ENCODE data around the gene TPH1.
"Not testable (repeated sequence)": the region's sequence is repeated elsewhere in the genome, so short reads cannot be mapped to it uniquely, and the experiment has no call there.

The TPH1 gene

DNA sequence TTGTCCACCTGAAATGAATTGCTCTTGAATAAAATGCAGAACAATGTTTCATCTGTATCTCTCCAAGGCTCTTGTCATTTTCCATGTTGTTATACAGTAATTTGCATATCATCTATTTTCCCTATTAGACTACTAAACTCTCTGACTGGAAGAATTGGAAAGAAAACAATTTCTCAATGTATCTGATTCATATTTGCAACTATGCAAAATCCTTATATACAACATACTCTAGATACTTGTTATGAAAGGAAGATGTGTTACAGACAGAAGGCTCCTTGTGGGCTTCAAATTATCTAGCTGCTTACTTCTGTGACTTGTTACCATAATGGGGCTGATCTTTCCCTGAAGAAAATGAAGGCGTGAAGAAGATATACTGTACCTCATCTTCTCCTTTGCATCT is 23.6 kb downstream of the TPH1 start:
- no peak for DNase-seq (ENCODE audit: low read depth in 2 of 2)

GRCh38 chr11:18019650-18020049 is 26.4 kb downstream of the TPH1 start:
- DNase-seq (ENCODE audit: low read depth in 2 of 2): no peak

DNA sequence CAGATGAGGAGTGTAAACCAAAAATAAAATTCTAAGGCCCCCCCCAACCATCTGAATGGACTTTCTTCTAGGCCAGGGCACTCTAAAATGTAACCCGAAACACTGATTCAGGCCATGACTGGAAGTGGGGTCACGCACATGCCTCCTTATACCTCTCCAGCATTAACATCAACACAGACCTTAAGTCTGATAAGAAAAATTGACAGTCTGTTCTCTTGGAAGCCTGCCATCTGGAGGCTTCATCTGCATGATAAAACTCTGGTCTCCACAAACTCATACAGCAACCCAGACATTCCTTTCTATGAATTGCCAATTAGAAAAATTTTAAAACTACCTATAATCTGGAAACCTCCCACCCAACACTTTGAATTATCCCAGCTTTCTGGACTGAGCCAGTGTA is 29.3 kb downstream of the TPH1 start:
- DNase-seq (ENCODE audit: low read depth in 2 of 2): no peak

GRCh38 chr11:18014876-18015275 is 31.2 kb downstream of the TPH1 start:
- no peak for DNase-seq (ENCODE audit: low read depth in 2 of 2)

GRCh38 chr11:18013790-18014507 is 32.1 kb downstream of the TPH1 start:
- DNase-seq (ENCODE audit: low read depth in 2 of 2): no peak

GRCh38 chr11:18012906-18013781 is 32.9 kb downstream of the TPH1 start, which contains the start of gene SERGEF:
TSS of gene SERGEF (minus strand) at chr11:18013047. CDS start at chr11:18013010, 37 bp downstream.
- DNase-seq (ENCODE audit: low read depth in 2 of 2): peak; percentile 85 to 93

DNA sequence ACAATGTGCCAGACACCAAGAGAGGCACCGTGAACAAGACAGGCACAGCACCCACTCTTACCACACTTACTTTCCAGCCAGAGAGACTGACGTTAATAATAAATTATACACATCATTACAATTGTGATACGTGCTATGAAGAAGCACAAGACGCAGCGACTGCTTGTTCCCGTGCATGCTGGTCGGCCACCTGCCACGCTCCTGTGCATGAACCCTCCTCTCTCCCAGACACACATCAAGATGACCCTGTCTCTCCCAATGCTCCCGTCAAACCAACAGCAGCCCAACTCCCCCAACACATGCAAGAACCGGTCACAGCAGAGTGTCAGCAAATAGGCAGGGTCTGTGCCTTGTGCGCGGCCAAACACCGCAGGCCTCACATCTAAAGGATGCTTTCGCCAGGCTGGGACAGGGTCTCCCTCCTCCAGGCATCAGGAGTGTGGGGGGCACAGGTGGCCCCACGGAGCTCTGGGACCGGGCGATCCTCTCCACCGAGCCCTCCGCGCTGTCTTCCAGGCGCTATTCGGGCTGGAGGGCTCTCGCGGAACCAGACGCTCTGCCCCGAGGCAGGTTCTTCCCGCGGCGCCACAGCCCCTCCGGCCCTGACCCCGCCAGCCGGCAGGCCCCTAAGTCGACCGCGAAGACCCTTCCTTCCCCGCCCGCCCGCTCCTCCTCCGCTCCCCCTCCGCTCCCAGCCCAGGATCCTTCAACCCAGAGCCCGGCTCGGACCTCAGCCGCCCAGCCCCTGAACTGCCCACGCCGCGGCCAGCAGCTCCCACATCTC is 33.8 kb downstream of the TPH1 start:
- DNase-seq (ENCODE audit: low read depth in 2 of 2): peak in 1 of 2 donors; percentile 15

DNA sequence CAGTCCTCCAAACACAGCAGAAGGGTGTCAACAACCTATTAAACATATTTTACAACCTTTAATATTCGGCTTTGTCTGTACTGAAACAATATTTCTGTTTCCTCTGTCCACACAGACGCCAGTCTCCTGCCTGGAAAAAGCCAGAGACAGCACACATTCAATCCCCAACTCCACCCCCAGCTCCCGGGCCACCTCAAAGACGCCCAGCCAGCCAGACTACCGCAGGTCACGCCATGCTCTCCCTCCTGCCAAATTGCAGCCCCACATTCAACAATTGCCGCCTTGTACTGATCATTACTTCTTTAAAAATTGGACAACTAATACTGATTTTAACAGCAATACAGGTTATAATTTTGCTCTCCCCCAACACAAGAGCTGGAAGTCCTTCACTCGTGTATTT is 34.4 kb downstream of the TPH1 start:
- no peak for DNase-seq (ENCODE audit: low read depth in 2 of 2)

DNA sequence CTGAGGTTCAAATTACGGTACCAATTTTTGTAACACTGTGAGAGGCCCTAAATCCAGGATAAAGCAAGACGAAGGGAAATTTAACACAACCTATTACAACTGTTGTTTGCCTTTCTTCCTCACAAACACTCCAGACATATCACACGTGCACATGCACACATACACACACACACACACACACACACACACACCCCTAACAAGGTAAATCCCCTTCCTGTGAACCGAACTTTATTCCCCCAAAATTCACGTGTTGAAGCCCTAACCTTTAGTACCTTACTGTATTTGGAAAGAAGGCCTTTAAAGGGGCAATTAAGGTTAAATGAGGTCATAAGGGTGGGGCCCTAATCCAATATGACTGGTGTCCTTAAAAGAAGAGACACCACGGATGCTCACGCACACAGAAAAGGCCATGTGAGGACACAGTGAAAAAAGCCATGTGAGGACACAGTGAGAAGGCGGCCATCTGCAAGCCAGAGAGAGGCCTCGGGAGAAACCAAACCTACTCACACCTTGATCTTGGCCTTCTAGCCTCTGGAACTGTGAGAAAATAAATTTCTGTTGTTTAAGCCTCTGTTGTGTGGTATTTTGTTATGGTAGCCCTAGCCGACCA is 35.0 kb downstream of the TPH1 start:
- DNase-seq (ENCODE audit: low read depth in 2 of 2): no peak

GRCh38 chr11:18010121-18010670 is 35.9 kb downstream of the TPH1 start:
- DNase-seq (ENCODE audit: low read depth in 2 of 2): no peak

GRCh38 chr11:18005376-18006129 is 40.5 kb downstream of the TPH1 start:
- no peak for DNase-seq (ENCODE audit: low read depth in 2 of 2)

DNA sequence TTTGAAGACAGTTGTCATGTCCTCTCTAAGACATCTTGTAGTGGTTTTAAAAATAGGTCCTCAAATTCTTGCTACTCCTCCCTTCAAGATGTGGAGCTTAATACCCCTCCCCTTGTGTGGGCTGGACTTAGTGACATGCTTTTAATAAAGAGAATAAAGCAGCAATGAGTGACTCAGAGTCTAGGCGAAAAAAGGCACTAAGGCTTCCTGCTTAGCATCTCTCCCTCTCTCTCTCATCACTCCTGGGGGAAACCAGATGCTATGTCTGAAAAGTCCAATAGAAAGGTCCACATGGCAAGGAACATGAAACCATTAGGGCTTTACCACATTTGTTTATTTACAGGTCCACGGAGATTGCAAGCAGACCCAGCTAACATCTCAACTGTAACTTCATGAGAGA is 44.9 kb downstream of the TPH1 start:
- no peak for DNase-seq (ENCODE audit: low read depth in 2 of 2)

GRCh38 chr11:18000760-18001159 is 45.3 kb downstream of the TPH1 start:
- DNase-seq (ENCODE audit: low read depth in 2 of 2): no peak

DNA sequence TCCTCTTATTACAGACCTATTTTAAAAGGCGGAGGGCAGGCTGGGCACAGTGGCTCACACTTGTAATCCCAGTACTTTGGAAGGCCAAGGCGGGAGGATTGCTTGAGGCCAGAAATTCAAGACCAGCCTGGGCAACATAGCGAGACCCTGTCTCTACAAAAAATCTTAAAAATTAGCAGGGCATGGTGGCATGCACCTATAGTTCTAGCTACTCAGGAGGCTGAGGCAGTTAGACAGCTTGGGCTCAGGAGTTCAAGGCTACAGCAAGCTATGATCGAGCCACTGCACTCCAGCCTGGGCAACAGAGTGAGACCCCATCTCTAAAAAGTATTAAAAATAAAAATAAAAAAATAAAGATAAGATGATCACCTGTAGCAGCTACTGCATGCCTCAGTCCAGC is 45.9 kb downstream of the TPH1 start:
- DNase-seq (ENCODE audit: low read depth in 2 of 2): not testable (repeated sequence)
